ENCODE data around the gene CBX5. TPM values are rescaled to one million over a fixed set of nuclear protein-coding genes. Genes with fewer than 3 reads are reported as not detected.
"Not testable (repeated sequence)": the region's sequence is repeated elsewhere in the genome, so short reads cannot be mapped to it uniquely, and the experiment has no call there.

The CBX5 gene
- polyA plus RNA-seq (2011; rRNA removed) (14.3 and 33.2 TPM in 2 replicates), polyA minus RNA-seq (2011; rRNA and poly(A)+ RNA removed) (37.3 and 44.0 TPM in 2 replicates)

- POLR2A ChIA-PET, result interaction anchor here (0.5 to 1.4 kb wide), 11 partner anchors 16 to 88 kb away, joined by 3 to 10 read pairs (median 4); partner anchors contain the start of gene COPZ1
- Histone ChIP-seq H3K36me3 (ENCODE audit: control insufficient read depth, insufficient read depth, low read length) (peaks cover 6% of the 10 kb centered on the region), H3K4me3 (ENCODE audit: low read depth, low read length) (peak within 1 kb of the TSS; percentile 94), H3K27me3 (ENCODE audit: control insufficient read depth, insufficient read depth, low read length) (no peaks in the 10 kb centered on the region)
- TF ChIP-seq, protein P1, sequence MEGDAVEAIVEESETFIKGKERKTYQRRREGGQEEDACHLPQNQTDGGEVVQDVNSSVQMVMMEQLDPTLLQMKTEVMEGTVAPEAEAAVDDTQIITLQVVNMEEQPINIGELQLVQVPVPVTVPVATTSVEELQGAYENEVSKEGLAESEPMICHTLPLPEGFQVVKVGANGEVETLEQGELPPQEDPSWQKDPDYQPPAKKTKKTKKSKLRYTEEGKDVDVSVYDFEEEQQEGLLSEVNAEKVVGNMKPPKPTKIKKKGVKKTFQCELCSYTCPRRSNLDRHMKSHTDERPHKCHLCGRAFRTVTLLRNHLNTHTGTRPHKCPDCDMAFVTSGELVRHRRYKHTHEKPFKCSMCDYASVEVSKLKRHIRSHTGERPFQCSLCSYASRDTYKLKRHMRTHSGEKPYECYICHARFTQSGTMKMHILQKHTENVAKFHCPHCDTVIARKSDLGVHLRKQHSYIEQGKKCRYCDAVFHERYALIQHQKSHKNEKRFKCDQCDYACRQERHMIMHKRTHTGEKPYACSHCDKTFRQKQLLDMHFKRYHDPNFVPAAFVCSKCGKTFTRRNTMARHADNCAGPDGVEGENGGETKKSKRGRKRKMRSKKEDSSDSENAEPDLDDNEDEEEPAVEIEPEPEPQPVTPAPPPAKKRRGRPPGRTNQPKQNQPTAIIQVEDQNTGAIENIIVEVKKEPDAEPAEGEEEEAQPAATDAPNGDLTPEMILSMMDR (IDR thresholded peaks at IDR 0.05; ENCODE audit: insufficient read depth, low read depth, low read length), result no peak
- DNase-seq (ENCODE audit: low read depth), result peak; percentile 99
- CTCF ChIA-PET, result interaction anchor here (0.7 to 1.7 kb wide), 16 partner anchors 13 to 100 kb away, joined by 3 to 12 read pairs (median 4); partner anchors contain the start of gene NFE2
These were observed at the start of gene CBX5 for GRCh38 chr12:54279632-54280467. CBX5 (minus strand) TSS chr12:54280122; CDS start chr12:54257650, 22,472 bp downstream.

GRCh38 chr12:54328595-54329337, 48.8 kb upstream of the CBX5 start:
- Histone ChIP-seq H3K27me3 (ENCODE audit: control insufficient read depth, insufficient read depth, low read length) (no peaks in the 10 kb centered on the region), H3K4me3 (ENCODE audit: low read depth, low read length) (no peak overlapping the region), H3K36me3 (ENCODE audit: control insufficient read depth, insufficient read depth, low read length) (no peaks in the 10 kb centered on the region; the same call in 1 of the 2 replicates)
- POLR2A ChIA-PET, result no interaction called here
- CTCF ChIA-PET, result interaction anchor here (1.0 to 12.1 kb wide), 7 partner anchors 9 to 108 kb away, joined by 3 to 114 read pairs (median 5); no protein-coding TSS in a partner anchor
- no peak for DNase-seq (ENCODE audit: low read depth)
- TF ChIP-seq, protein P1 (IDR thresholded peaks at IDR 0.05; ENCODE audit: insufficient read depth, low read depth, low read length), result no peak

- ChIA-PET POLR2A (interaction anchor here (0.5 to 0.9 kb wide), 9 partner anchors 9 to 347 kb away, joined by 3 to 10 read pairs (median 7); partner anchors contain the start of gene NFE2), CTCF (interaction anchor here (0.6 to 4.4 kb wide), 32 partner anchors 8 to 325 kb away, joined by 3 to 35 read pairs (median 4); partner anchors contain the start of genes HOXC5, HOXC9 and NFE2)
- H3K4me3 ChIP-seq (ENCODE audit: low read depth, low read length), result peak overlapping the region; percentile 65
- H3K36me3 ChIP-seq (ENCODE audit: control insufficient read depth, insufficient read depth, low read length); DNase-seq (ENCODE audit: low read depth); H3K27me3 ChIP-seq (ENCODE audit: control insufficient read depth, insufficient read depth, low read length): not testable (repeated sequence)
These were observed 45.7 kb upstream of the CBX5 start for GRCh38 chr12:54325442-54326109.

- Histone ChIP-seq H3K36me3 (ENCODE audit: control insufficient read depth, insufficient read depth, low read length) (no peaks in the 10 kb centered on the region; the same call in 1 of the 2 replicates), H3K4me3 (ENCODE audit: low read depth, low read length) (peak within 1 kb of the TSS; percentile 65), H3K27me3 (ENCODE audit: control insufficient read depth, insufficient read depth, low read length) (no peaks in the 10 kb centered on the region)
- TF ChIP-seq, protein P1 (IDR thresholded peaks at IDR 0.05; ENCODE audit: insufficient read depth, low read depth, low read length), result peak; percentile 82
- ChIA-PET POLR2A (interaction anchor here (0.5 to 0.9 kb wide), 11 partner anchors 10 to 1744 kb away, joined by 3 to 10 read pairs (median 6); partner anchors contain the start of genes HNRNPA1 and NFE2), CTCF (interaction anchor here (0.6 to 4.4 kb wide), 36 partner anchors 9 to 325 kb away, joined by 3 to 35 read pairs (median 4); partner anchors contain the start of genes HOXC5, HOXC9 and NFE2)
- peak; percentile 100 for DNase-seq (ENCODE audit: low read depth)
These were observed 44.9 kb upstream of the CBX5 start, which contains the start of gene COPZ1 for GRCh38 chr12:54324617-54325441. COPZ1 (plus strand) TSS chr12:54325131; CDS start chr12:54325164, 33 bp downstream.

Measured in BJ (cell line).